Kidney (tissue), 14 donors: ENCODE measurements around the gene CPXM2. TPM values are rescaled to one million over a fixed set of nuclear protein-coding genes. Genes with fewer than 3 reads are reported as not detected.
A peak's percentile ranks its signal among the peaks of the same experiment; 100 is the strongest.

Source experiments
- DNase-seq, 5 donors: peaks; one replicate each; pipeline ENCODE4 v3.0.0-alpha.2; 2013 to 2020
- FAIRE-seq: peaks from 2 replicates; lab custom pipeline; 2012; peaks lifted over from hg19 to GRCh38; lab: Jason Lieb, UNC
- H3K27ac ChIP-seq, 2 donors: one replicate each; pipeline ENCODE4 v1.7.0; 2013; ENCODE audit warnings: low read depth in 2 of 2, low read length in 2 of 2, inconsistent platforms in 1 of 2
- H3K27me3 ChIP-seq: one replicate; pipeline ENCODE4 v1.7.1; 2013; ENCODE audit warnings: low read length, inconsistent platforms; ENCODE audit not compliant: control insufficient read depth, insufficient read depth
- H3K36me3 ChIP-seq, 3 donors: one replicate each; pipeline versions ENCODE4 v1.7.0 to v1.7.1; 2013; ENCODE audit warnings: low read length in 3 of 3, control low read depth in 1 of 3, inconsistent platforms in 1 of 3; ENCODE audit not compliant: insufficient read depth in 3 of 3, control insufficient read depth in 2 of 3
- H3K4me1 ChIP-seq, 3 donors: one replicate each; pipeline versions ENCODE4 v1.7.0 to v1.7.1; 2013; ENCODE audit warnings: low read length in 3 of 3, inconsistent platforms in 1 of 3, low read depth in 1 of 3; ENCODE audit not compliant: control insufficient read depth in 2 of 3, insufficient read depth in 2 of 3
- H3K4me3 ChIP-seq, 3 donors: one replicate each; pipeline versions ENCODE4 v1.7.0 to v1.8.1; 2013; ENCODE audit warnings: low read length in 3 of 3, control low read depth in 1 of 3, inconsistent platforms in 1 of 3
- H3K9ac ChIP-seq, 3 donors: one replicate each; pipeline versions ENCODE4 v1.7.0 to v1.7.1; 2013; ENCODE audit warnings: low read length in 3 of 3, control low read depth in 1 of 3, inconsistent platforms in 1 of 3
- H3K9me3 ChIP-seq, 3 donors: one replicate each; pipeline versions ENCODE4 v1.7.0 to v1.7.1; 2013; ENCODE audit warnings: low read length in 3 of 3, control low read depth in 1 of 3, inconsistent platforms in 1 of 3; ENCODE audit not compliant: control insufficient read depth in 2 of 3, insufficient read depth in 1 of 3
- CTCF ChIP-seq: IDR thresholded peaks from 3 replicates; pipeline ENCODE4 v1.5.1; 2012; ENCODE audit warnings: mild to moderate bottlenecking, moderate library complexity, borderline replicate concordance; ENCODE audit not compliant: insufficient read depth; ENCODE audit errors: extremely low read depth
- intact Hi-C: fragments of 100-400 bp; cut with DNase I; formaldehyde crosslinking; loops from one replicate; pipeline ENCODE4 v1.11.1; 2022
- polyA plus RNA-seq: library from polyadenylated mRNA; stranded (reverse); fragments of 350-450 nt; fragmentation: Illumina TruSeq; extraction: RNeasy Lipid Tissue Mini Kit (QIAGEN cat#74804); gene quantifications from one replicate; pipeline ENCODE4 v1.2.3, GENCODE V29; 2014; ENCODE audit warnings: low read depth, low replicate concordance; ENCODE audit not compliant: insufficient read depth
- total RNA-seq: library from RNA; stranded (reverse); fragmentation: NEBNext Ultra II Directional; extraction: Animal tissue kit (Norgen Biotek cat#: 25700); gene quantifications from one replicate; pipeline ENCODE4 v1.2.1, GENCODE V29; 2021
- donor health status: control.
- donor health status: control.
- donor health status: control.
- donor health status: control.
- donor health status: control.
- donor health status: DM: yes; HTN: yes; CAD: no.
- donor health status: Normal renal cell carcinoma (clear cell type).

CPXM2 gene
- total and polyA plus RNA-seq, 2 donors from 2014 or later: 18.1 to 18.5 TPM

- Histone ChIP-seq H3K4me3 (no peak overlapping the region), H3K27me3 (no peaks in the 10 kb centered on the region), H3K4me1 (no peaks in the 10 kb centered on the region), H3K9me3 (no peaks in the 10 kb centered on the region), H3K36me3 (no peaks in the 10 kb centered on the region), H3K9ac (no peak overlapping the region), H3K27ac (no peak overlapping the region)
- intact Hi-C loops: no loop called here
- FAIRE-seq: no peak
- no peak for TF ChIP-seq CTCF
- DNase-seq: peak in 2 of 5 donors; percentile 9 to 13
Measured at GRCh38 chr10:123842692-123843385, 48.8 kb downstream of the CPXM2 start.

- Histone ChIP-seq H3K4me3 (no peak overlapping the region), H3K9me3 (no peaks in the 10 kb centered on the region), H3K9ac (no peak overlapping the region), H3K27me3 (no peaks in the 10 kb centered on the region), H3K27ac (no peak overlapping the region), H3K4me1 (no peaks in the 10 kb centered on the region), H3K36me3 (no peaks in the 10 kb centered on the region)
- DNase-seq (no peak), FAIRE-seq (no peak)
- intact Hi-C loops: no loop called here
- TF ChIP-seq CTCF: no peak
Measured at GRCh38 chr10:123841560-123841959, 50.0 kb downstream of the CPXM2 start.

- TF ChIP-seq CTCF: no peak
- H3K36me3 ChIP-seq: no peaks in the 10 kb centered on the region
- intact Hi-C loops: no loop called here
- H3K9me3 ChIP-seq: no peaks in the 10 kb centered on the region
- FAIRE-seq: no peak
- H3K4me1 ChIP-seq: no peaks in the 10 kb centered on the region
- no peak overlapping the region for H3K27ac ChIP-seq
- no peak overlapping the region for H3K9ac ChIP-seq
- no peaks in the 10 kb centered on the region for H3K27me3 ChIP-seq
- no peak overlapping the region for H3K4me3 ChIP-seq
- DNase-seq: no peak
Measured at GRCh38 chr10:123841115-123841514, 50.5 kb downstream of the CPXM2 start.
